ENCODE measurements around the gene TMCC1. TPM values are rescaled to one million over a fixed set of nuclear protein-coding genes. Genes with fewer than 3 reads are reported as not detected.
A peak's percentile ranks its signal among the peaks of the same experiment; 100 is the strongest.

Gene TMCC1
- total RNA-seq, 4 donors from 2014 or later = 24.3 to 41.7 (median 31.1) TPM

DNA sequence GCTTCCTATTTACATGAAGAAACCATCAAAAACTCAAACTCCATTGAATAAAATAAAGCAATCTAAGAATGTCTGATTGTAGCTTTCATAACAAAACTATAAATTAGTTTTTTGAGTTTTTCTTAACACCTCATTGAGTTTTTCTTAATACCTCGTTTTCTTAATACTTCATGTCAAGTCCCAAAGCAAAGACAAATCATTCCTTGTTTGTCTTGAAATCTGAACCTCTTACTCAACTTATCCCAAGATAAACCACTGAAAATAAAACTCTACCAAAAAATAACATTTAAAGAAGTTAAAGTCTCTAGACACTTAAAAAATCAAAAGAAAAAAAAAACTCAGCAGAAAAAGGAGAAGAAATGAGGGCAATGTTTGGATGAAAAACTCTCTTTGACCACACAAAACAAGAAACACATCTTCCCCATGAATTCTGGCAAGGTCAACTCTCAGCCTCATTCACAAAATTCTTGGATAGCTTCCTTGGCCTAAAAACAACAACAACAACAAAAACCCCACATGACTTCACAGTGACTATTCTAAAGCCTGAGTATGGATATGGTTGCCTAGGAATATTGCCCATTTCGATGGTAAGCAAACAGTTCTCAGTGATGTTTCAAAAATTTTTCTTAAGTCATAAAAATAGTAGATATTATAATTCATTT lies 38.2 kb downstream of the TMCC1 start:
- no peak for DNase-seq
- no peaks in the 10 kb centered on the region for H3K27me3 ChIP-seq
- TF ChIP-seq POLR2A (IDR thresholded peaks at IDR 0.05) = no peak
- TF ChIP-seq, protein P1, sequence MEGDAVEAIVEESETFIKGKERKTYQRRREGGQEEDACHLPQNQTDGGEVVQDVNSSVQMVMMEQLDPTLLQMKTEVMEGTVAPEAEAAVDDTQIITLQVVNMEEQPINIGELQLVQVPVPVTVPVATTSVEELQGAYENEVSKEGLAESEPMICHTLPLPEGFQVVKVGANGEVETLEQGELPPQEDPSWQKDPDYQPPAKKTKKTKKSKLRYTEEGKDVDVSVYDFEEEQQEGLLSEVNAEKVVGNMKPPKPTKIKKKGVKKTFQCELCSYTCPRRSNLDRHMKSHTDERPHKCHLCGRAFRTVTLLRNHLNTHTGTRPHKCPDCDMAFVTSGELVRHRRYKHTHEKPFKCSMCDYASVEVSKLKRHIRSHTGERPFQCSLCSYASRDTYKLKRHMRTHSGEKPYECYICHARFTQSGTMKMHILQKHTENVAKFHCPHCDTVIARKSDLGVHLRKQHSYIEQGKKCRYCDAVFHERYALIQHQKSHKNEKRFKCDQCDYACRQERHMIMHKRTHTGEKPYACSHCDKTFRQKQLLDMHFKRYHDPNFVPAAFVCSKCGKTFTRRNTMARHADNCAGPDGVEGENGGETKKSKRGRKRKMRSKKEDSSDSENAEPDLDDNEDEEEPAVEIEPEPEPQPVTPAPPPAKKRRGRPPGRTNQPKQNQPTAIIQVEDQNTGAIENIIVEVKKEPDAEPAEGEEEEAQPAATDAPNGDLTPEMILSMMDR (IDR thresholded peaks at IDR 0.05) = no peak
- 39 to 47% methylated on average over 2 of the region's 2 CpGs for WGBS, 2 donors
- H3K27ac ChIP-seq = peak overlapping the region; percentile 40 to 92 (median 66)
- H3K4me1 ChIP-seq = peaks cover 22 to 31% of the 10 kb centered on the region in 2 donors
- H3K4me3 ChIP-seq (replicated peaks in 1 of 3) = no peak overlapping the region
- no peaks in the 10 kb centered on the region for H3K9me3 ChIP-seq
- intact Hi-C loops (cut with DNase I) = no loop called here
- no peaks in the 10 kb centered on the region for H3K36me3 ChIP-seq

DNA sequence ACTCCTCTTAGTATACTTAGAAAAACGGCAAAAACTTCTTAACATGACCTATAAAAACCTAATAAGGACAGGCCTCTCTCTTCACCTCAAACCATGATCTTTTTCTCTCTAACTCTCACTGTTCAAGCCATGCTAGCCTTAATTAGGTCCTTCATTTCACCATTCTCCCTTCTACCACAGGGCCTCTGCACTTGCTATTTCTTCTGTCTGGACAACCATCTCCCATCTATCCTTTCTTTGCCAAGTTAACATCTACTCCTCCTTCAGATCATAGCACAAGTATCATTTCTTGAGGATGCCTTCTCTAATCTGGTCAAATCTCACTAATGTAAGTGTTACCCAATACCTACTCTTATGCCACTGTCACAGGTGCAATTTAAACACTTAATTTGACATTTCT lies 39.1 kb downstream of the TMCC1 start:
- no peak for DNase-seq
- WGBS, 2 donors = 97 to 100% methylated on average over 1 of the region's 1 CpG
- peaks cover 22 to 31% of the 10 kb centered on the region in 2 donors for H3K4me1 ChIP-seq
- no peak overlapping the region for H3K4me3 ChIP-seq (replicated peaks in 1 of 3)
- TF ChIP-seq, protein P1 (IDR thresholded peaks at IDR 0.05) = no peak
- no peak for TF ChIP-seq POLR2A (IDR thresholded peaks at IDR 0.05)
- no peaks in the 10 kb centered on the region for H3K36me3 ChIP-seq
- no peaks in the 10 kb centered on the region for H3K9me3 ChIP-seq
- no peaks in the 10 kb centered on the region for H3K27me3 ChIP-seq
- H3K27ac ChIP-seq = peak overlapping the region in 1 of 3 donors; percentile 40
- intact Hi-C loops (cut with DNase I) = no loop called here

DNA sequence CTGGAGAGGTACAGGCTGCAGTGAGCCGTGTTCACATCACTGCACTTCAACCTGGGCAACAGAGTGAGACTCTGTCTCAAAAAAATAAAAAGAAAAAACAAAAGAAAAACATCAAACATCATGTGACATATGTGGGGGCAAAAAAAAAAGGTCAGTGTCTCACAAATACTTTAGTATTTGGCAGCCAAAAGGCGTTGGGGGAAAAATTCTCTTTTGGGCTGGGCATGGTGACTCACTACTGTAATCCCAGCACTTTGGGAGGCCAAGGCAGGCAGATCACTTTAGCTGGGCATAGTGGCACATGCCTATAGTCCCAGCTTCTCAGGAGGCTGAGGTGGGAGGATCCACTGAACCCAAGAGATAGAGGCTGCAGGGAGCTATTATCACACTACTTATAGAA lies 47.6 kb downstream of the TMCC1 start:
- peaks cover 0 to 8% of the 10 kb centered on the region in 2 donors for H3K4me1 ChIP-seq
- intact Hi-C loops (cut with DNase I) = no loop called here
- H3K9me3 ChIP-seq = no peaks in the 10 kb centered on the region
- H3K36me3 ChIP-seq = no peaks in the 10 kb centered on the region
- TF ChIP-seq POLR2A (IDR thresholded peaks at IDR 0.05) = no peak
- TF ChIP-seq, protein P1 (IDR thresholded peaks at IDR 0.05) = no peak
- 68 to 69% methylated on average over 2 of the region's 2 CpGs for WGBS, 2 donors
- no peak overlapping the region for H3K27ac ChIP-seq
- DNase-seq = no peak
- H3K27me3 ChIP-seq = no peaks in the 10 kb centered on the region
- no peak overlapping the region for H3K4me3 ChIP-seq (replicated peaks in 1 of 3)

DNA sequence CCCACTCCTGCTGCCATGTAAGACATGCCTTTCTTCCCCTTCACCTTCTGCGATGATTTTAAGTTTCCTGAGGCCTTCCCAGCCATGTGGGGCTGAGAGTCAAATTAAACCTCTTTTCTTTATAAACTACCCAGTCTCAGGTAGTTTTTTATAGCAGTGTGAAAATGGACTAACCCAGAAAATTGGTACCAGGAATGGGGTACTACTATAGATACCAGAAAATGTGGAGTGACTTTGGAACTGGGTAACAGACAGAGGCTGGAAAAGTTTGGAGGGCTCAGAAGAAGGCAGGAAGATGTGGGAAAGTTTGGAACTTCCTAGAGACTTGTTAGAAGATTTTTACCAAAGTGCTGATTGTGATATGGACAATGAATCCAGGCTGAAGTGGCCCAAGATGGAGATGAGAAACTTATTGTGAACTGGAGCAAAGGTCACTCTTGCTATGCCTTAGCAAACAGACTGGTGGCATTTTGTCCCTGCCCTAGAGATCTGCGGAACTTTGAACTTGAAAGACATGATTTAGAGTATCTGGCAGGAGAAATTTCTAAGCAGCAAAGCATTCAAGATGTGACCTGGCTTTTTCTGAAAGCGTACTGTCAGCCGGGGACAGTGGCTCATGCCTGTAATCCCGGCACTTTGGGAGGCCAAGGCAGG lies 52.7 kb downstream of the TMCC1 start:
- H3K9me3 ChIP-seq = no peaks in the 10 kb centered on the region
- DNase-seq = no peak
- H3K4me1 ChIP-seq = peaks cover 0 to 8% of the 10 kb centered on the region in 2 donors
- 95 to 97% methylated on average over 5 of the region's 5 CpGs for WGBS, 2 donors
- H3K27me3 ChIP-seq = no peaks in the 10 kb centered on the region
- no peak overlapping the region for H3K27ac ChIP-seq
- TF ChIP-seq, protein P1 (IDR thresholded peaks at IDR 0.05) = no peak
- no peak for TF ChIP-seq POLR2A (IDR thresholded peaks at IDR 0.05)
- no peaks in the 10 kb centered on the region for H3K36me3 ChIP-seq
- H3K4me3 ChIP-seq (replicated peaks in 1 of 3) = no peak overlapping the region
- intact Hi-C loops (cut with DNase I) = no loop called here

DNA sequence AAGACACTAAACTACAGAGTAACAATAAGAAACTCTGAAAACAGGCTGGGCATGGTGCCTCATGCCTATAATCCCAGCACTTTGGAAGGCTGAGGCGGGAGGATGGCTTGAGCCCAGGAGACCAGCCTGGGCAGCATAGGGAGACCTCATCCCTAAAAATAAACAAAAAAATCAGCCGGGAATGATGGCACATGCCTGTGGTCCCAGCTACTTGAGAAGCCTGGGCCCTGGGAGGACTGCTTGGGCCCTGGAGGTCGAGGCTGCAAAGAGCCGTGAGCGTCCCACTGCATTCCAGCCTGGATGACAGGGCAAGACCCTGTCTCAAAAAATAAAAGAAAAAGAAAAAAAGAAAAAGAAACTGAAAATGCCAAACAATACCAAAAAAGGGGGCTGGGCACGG lies 55.4 kb downstream of the TMCC1 start:
- 83 to 86% methylated on average over 6 of the region's 6 CpGs for whole genome bisulfite sequencing, 2 donors
- no peak overlapping the region for H3K4me3 ChIP-seq (replicated peaks in 1 of 3)

More for the DNA sequence above, 55.4 kb downstream of the TMCC1 start:
- Histone ChIP-seq H3K4me1 (peaks cover 0 to 4% of the 10 kb centered on the region in 2 donors), H3K27me3 (no peaks in the 10 kb centered on the region), H3K9me3 (no peaks in the 10 kb centered on the region), H3K27ac (no peak overlapping the region), H3K36me3 (no peaks in the 10 kb centered on the region)
- TF ChIP-seq POLR2A (IDR thresholded peaks at IDR 0.05) = no peak
- TF ChIP-seq, protein P1 (IDR thresholded peaks at IDR 0.05) = no peak
- DNase-seq = no peak
- intact Hi-C loops (cut with DNase I) = no loop called here

Measured in thyroid gland (tissue), 4 donors.